A549 treated with CpdA at 1 μM for 4 hours (cell line): ENCODE measurements around the gene GC. TPM values are rescaled to one million over a fixed set of nuclear protein-coding genes. Genes with fewer than 3 reads are reported as not detected.

Experiments used
- total RNA-seq: library from RNA; stranded (reverse); fragments of 200-300 nt; extraction: Qiagen RNA extraction; gene quantifications from 5 replicates; pipeline ENCODE4 v1.2.3, GENCODE V29; 2022; ENCODE audit warnings: low read depth

Gene GC
- 0.39 TPM in 1 of 5 replicates, not detected in the others for total RNA-seq

GRCh38 chr4:71783972-71784371 is at the start of gene GC:
Gene GC (minus strand): TSS chr4:71784079. CDS start chr4:71784018, 61 bp downstream.

Other genes starting within 250 kb of the GC start
- gene NPFFR2, start 247.9 kb upstream of the GC start, total RNA-seq: not detected in 5 replicates